Ovary (tissue), 9 donors: Measurements from ENCODE around the gene YIPF3. TPM values are rescaled to one million over a fixed set of nuclear protein-coding genes. Genes with fewer than 3 reads are reported as not detected.
"Not testable (repeated sequence)": the region's sequence is repeated elsewhere in the genome, so short reads cannot be mapped to it uniquely, and the experiment has no call there.

ENCODE experiments used
- DNase-seq, 5 donors: peaks; one replicate each; pipeline ENCODE4 v3.0.0-alpha.2; 2019 to 2020
- H3K27ac ChIP-seq, 2 donors: fragments of 200-600 bp; one replicate each; pipeline versions ENCODE4 v1.5.1 to v1.8.0; 2019 to 2022
- H3K27me3 ChIP-seq: fragments of 200-600 bp; one replicate; pipeline ENCODE4 v1.8.0; 2022
- H3K36me3 ChIP-seq: fragments of 200-600 bp; sonication (generic); one replicate; pipeline ENCODE4 v1.5.1; 2019
- H3K4me1 ChIP-seq: one replicate; pipeline ENCODE4 v1.8.1; 2013; ENCODE audit warnings: mild to moderate bottlenecking, moderate library complexity; ENCODE audit not compliant: insufficient read depth
- H3K4me3 ChIP-seq: fragments of 200-600 bp; sonication (generic); one replicate; pipeline ENCODE4 v1.5.1; 2017
- H3K9me3 ChIP-seq, 2 donors: fragments of 200-600 bp in 1 of 2; sonication (generic) in 1 of 2; one replicate each; pipeline versions ENCODE4 v1.5.1 to v1.8.1; 2013 to 2019; ENCODE audit warnings: mild to moderate bottlenecking in 1 of 2, moderate library complexity in 1 of 2
- CTCF ChIP-seq, 3 donors: fragments of 450-650 bp in 2 of 3; fragments of 200-600 bp in 1 of 3; IDR thresholded peaks; one replicate each; pipeline versions ENCODE4 v1.5.1 to v1.8.0; 2016 to 2022; ENCODE audit warnings: antibody characterized with exemption in 3 of 3, mild to moderate bottlenecking in 1 of 3
- EP300 ChIP-seq: sonication (generic); formaldehyde crosslinking; IDR thresholded peaks from one replicate; pipeline ENCODE4 v1.6.1; 2017; ENCODE audit warnings: antibody characterized with exemption
- POLR2A ChIP-seq: fragments of 450-650 bp; IDR thresholded peaks from one replicate; pipeline ENCODE4 v1.6.1; 2017; ENCODE audit warnings: antibody characterized with exemption, mild to moderate bottlenecking, moderate library complexity
- WGBS, 3 donors: extraction: QIAGEN DNeasy Blood & Tissue Kit in 1 of 3; methylation state at CpG; one replicate each; pipeline versions ENCODE4 v1.1.5 to v1.1.7; 2013 to 2017; 5-methylcytosine and 5-hydroxymethylcytosine counted together
- intact Hi-C, 4 donors: fragments of 100-400 bp; cut with DNase I; formaldehyde crosslinking; loops; one replicate each; pipeline versions ENCODE4 v1.11.0 to v1.15.1; 2022 to 2023
- polyA plus RNA-seq, 2 donors: library from polyadenylated mRNA; stranded (reverse); fragments of 200-250 nt in 1 of 2; fragments of 350-450 nt in 1 of 2; fragmentation: Illumina TruSeq in 1 of 2; extraction: RNeasy Lipid Tissue Mini Kit (QIAGEN cat#74804) in 1 of 2; gene quantifications; one replicate each; pipeline ENCODE4 v1.2.3, GENCODE V29; 2013 to 2014
- total RNA-seq, 7 donors: library from RNA; depleted of rRNA in 2 of 7; stranded (reverse); fragments of >200 nt in 2 of 7; fragmentation: NEBNext Ultra II Directional in 3 of 7; extraction: Animal tissue kit (Norgen Biotek cat#: 25700) in 3 of 7; gene quantifications; one replicate each; pipeline versions ENCODE4 v1.1.0 to v1.2.4, GENCODE V29; 2016 to 2023
- donor health status: DM: no; HTN: no; CAD: no; lungs with moderate emphysema.
- donor health status: DM: no; HTN: no; CAD: no.
- donor health status: Bipolar disorder and iron deficiency.
- donor health status: DM: yes; HTN: yes; CAD: no.
- donor health status: DM: no; HTN: no; CAD: no.
- donor health status: DM: yes; HTN: yes; CAD: no.

The YIPF3 gene
- total and polyA plus RNA-seq, 9 donors = 47.0 to 143 (median 78.3) TPM

- no peak for TF ChIP-seq POLR2A
- TF ChIP-seq CTCF (IDR thresholded peaks at IDR 0.05) = no peak
- no peak for TF ChIP-seq EP300
- H3K36me3 ChIP-seq = no peaks in the 10 kb centered on the region
- H3K4me1 ChIP-seq = no peaks in the 10 kb centered on the region
- WGBS, 3 donors = 92 to 97% (median 95%) methylated on average over 8 of the region's 8 CpGs
- DNase-seq = no peak
- intact Hi-C loops = no loop called here
- no peak overlapping the region for H3K4me3 ChIP-seq
- no peak overlapping the region for H3K27ac ChIP-seq
- H3K27me3 ChIP-seq = no peaks in the 10 kb centered on the region
- H3K9me3 ChIP-seq = no peaks in the 10 kb centered on the region
Observed at GRCh38 chr6:43541774-43542471, 25.2 kb upstream of the YIPF3 start.

DNA sequence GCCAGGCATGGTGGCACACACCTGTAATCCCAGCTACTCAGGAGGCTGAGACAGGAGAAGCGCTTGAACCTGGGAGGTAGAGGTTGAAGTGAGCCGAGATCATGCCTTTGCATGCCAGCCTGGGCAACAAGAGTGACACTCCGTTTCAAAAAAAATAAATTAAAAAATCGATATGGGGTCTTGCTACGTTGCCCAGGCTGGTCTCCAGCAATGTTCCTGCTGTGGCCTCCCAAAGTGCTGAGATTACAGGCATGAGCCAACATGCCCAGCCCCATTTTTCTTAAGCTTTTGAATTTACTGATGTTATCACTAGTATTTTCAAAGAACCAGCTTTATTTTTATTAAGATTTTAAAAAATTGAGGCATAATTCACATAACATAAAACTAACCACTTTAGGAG lies 23.8 kb upstream of the YIPF3 start:
- no peaks in the 10 kb centered on the region for H3K36me3 ChIP-seq
- DNase-seq = no peak
- 97 to 99% (median 98%) methylated on average over 5 of the region's 5 CpGs for WGBS, 3 donors
- TF ChIP-seq EP300 (no peak), CTCF (IDR thresholded peaks at IDR 0.05) (no peak)
- no peak overlapping the region for H3K4me3 ChIP-seq
- no peak overlapping the region for H3K27ac ChIP-seq
- H3K4me1 ChIP-seq = no peaks in the 10 kb centered on the region
- intact Hi-C loops = no loop called here
- no peaks in the 10 kb centered on the region for H3K27me3 ChIP-seq
- H3K9me3 ChIP-seq = no peaks in the 10 kb centered on the region

GRCh38 chr6:43539409-43539808 lies 22.7 kb upstream of the YIPF3 start:
- H3K36me3 ChIP-seq, intact Hi-C loops, H3K4me1 ChIP-seq, H3K9me3 ChIP-seq, DNase-seq, H3K27me3 ChIP-seq, H3K27ac ChIP-seq, H3K4me3 ChIP-seq: not testable (repeated sequence)
- whole genome bisulfite sequencing, 3 donors = 94 to 96% (median 95%) methylated on average over 20 of the region's 20 CpGs

- H3K27me3 ChIP-seq, H3K4me1 ChIP-seq, DNase-seq, intact Hi-C loops, H3K9me3 ChIP-seq, H3K4me3 ChIP-seq, H3K36me3 ChIP-seq, H3K27ac ChIP-seq: not testable (repeated sequence)
- 96 to 98% (median 96%) methylated on average over 14 to 17 of the region's 17 CpGs for WGBS, 3 donors
Observed at GRCh38 chr6:43538986-43539385, 22.3 kb upstream of the YIPF3 start.

DNA sequence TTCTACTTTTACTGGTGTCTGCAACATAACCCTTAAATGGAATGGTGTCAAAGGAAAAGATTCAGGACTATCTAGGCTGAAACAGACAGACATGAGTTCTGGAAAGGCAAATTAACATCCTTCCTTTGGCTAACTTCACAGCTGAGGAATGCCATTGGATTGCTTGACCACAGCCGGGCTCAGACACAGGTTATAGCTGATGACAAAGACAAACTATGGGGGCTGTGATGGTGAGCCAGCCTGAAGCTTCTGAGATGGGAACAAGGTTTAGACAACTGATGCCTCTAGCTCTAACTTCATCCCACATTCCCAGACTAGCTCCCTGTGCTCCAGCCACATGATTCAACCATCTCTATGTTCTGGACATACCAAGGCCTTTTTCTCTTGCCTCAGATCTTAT lies 15.5 kb upstream of the YIPF3 start:
- intact Hi-C loops = no loop called here
- H3K27ac ChIP-seq = no peak overlapping the region
- DNase-seq = no peak
- H3K4me1 ChIP-seq = no peaks in the 10 kb centered on the region
- H3K27me3 ChIP-seq = no peaks in the 10 kb centered on the region
- no peak overlapping the region for H3K4me3 ChIP-seq
- WGBS, 3 donors = 74 to 88% (median 86%) methylated on average over 1 of the region's 1 CpG
- TF ChIP-seq CTCF (IDR thresholded peaks at IDR 0.05) (no peak), EP300 (no peak), POLR2A (no peak)
- H3K36me3 ChIP-seq = no peaks in the 10 kb centered on the region
- H3K9me3 ChIP-seq = no peaks in the 10 kb centered on the region
